ENCODE data around the gene XAB2.

Gene XAB2

GRCh38 chr19:7611541-7612279, 17.6 kb downstream of the XAB2 start:
- DNase-seq (ENCODE audit: low read depth, low spot score): no peak

GRCh38 chr19:7610491-7611240, 18.7 kb downstream of the XAB2 start:
- DNase-seq (ENCODE audit: low read depth, low spot score): no peak

GRCh38 chr19:7607874-7608560, 21.3 kb downstream of the XAB2 start:
- DNase-seq (ENCODE audit: low read depth, low spot score): no peak

- DNase-seq (ENCODE audit: low read depth, low spot score): no peak
These were observed 22.0 kb downstream of the XAB2 start for GRCh38 chr19:7607212-7607873.

GRCh38 chr19:7606289-7606688, 23.1 kb downstream of the XAB2 start:
- DNase-seq (ENCODE audit: low read depth, low spot score): no peak

GRCh38 chr19:7605490-7606222, 23.7 kb downstream of the XAB2 start:
- peak; percentile 97 for DNase-seq (ENCODE audit: low read depth, low spot score)

GRCh38 chr19:7603919-7604318, 25.4 kb downstream of the XAB2 start:
- no peak for DNase-seq (ENCODE audit: low read depth, low spot score)

- DNase-seq (ENCODE audit: low read depth, low spot score): no peak
These were observed 26.3 kb downstream of the XAB2 start for GRCh38 chr19:7602935-7603497.

GRCh38 chr19:7602240-7602934, 27.0 kb downstream of the XAB2 start:
- no peak for DNase-seq (ENCODE audit: low read depth, low spot score)

GRCh38 chr19:7600721-7601120, 28.6 kb downstream of the XAB2 start:
- DNase-seq (ENCODE audit: low read depth, low spot score): no peak

- no peak for DNase-seq (ENCODE audit: low read depth, low spot score)
These were observed 31.2 kb downstream of the XAB2 start for GRCh38 chr19:7598180-7598579.

GRCh38 chr19:7597689-7598088, 31.7 kb downstream of the XAB2 start:
- no peak for DNase-seq (ENCODE audit: low read depth, low spot score)

- DNase-seq (ENCODE audit: low read depth, low spot score): no peak
These were observed 33.0 kb downstream of the XAB2 start for GRCh38 chr19:7596211-7596937.

GRCh38 chr19:7595466-7596133, 33.7 kb downstream of the XAB2 start, which contains the start of gene CAMSAP3:
Gene CAMSAP3 (plus strand): TSS chr19:7595863. CDS start chr19:7596003, 140 bp downstream.
- DNase-seq (ENCODE audit: low read depth, low spot score): peak; percentile 69

GRCh38 chr19:7590256-7590655, 39.1 kb downstream of the XAB2 start:
- peak; percentile 82 for DNase-seq (ENCODE audit: low read depth, low spot score)

GRCh38 chr19:7589822-7590221, 39.5 kb downstream of the XAB2 start:
- DNase-seq (ENCODE audit: low read depth, low spot score): no peak

- no peak for DNase-seq (ENCODE audit: low read depth, low spot score)
These were observed 46.9 kb downstream of the XAB2 start for GRCh38 chr19:7582446-7582845.

GRCh38 chr19:7579182-7579581, 50.2 kb downstream of the XAB2 start:
- DNase-seq (ENCODE audit: low read depth, low spot score): no peak

GRCh38 chr19:7578127-7578526, 51.2 kb downstream of the XAB2 start:
- no peak for DNase-seq (ENCODE audit: low read depth, low spot score)

Data from ELF-1 (cell line).